Smooth muscle cell of the brain vasculature (primary cell): Measurements from ENCODE around the gene FBXL7.

ENCODE experiments used
- DNase-seq: peaks from one replicate; pipeline ENCODE4 v3.0.0-alpha.2; 2012; ENCODE audit warnings: low read depth, low spot score

FBXL7 gene

GRCh38 chr5:15880201-15880600 is 380.2 kb downstream of the FBXL7 start:
- no peak for DNase-seq

GRCh38 chr5:15885156-15885555 is 385.2 kb downstream of the FBXL7 start:
- DNase-seq, result no peak

- DNase-seq, result no peak
Observed at GRCh38 chr5:15886156-15886555, 386.2 kb downstream of the FBXL7 start.

- no peak for DNase-seq
Observed at GRCh38 chr5:15887093-15887492, 387.1 kb downstream of the FBXL7 start.

- no peak for DNase-seq
Observed at GRCh38 chr5:15889001-15889400, 389.0 kb downstream of the FBXL7 start.

GRCh38 chr5:15893866-15894265 is 393.9 kb downstream of the FBXL7 start:
- DNase-seq, result no peak

GRCh38 chr5:15897656-15898055 is 397.7 kb downstream of the FBXL7 start:
- DNase-seq, result no peak

GRCh38 chr5:15898641-15899040 is 398.7 kb downstream of the FBXL7 start:
- no peak for DNase-seq

- no peak for DNase-seq
Observed at GRCh38 chr5:15899481-15899880, 399.5 kb downstream of the FBXL7 start.

- no peak for DNase-seq
Observed at GRCh38 chr5:15901151-15901550, 401.2 kb downstream of the FBXL7 start.

- DNase-seq, result no peak
Observed at GRCh38 chr5:15902066-15902465, 402.1 kb downstream of the FBXL7 start.

GRCh38 chr5:15904899-15905830 is 405.2 kb downstream of the FBXL7 start:
- DNase-seq, result no peak

- no peak for DNase-seq
Observed at GRCh38 chr5:15914638-15915037, 414.7 kb downstream of the FBXL7 start.

GRCh38 chr5:15926586-15926985 is 426.6 kb downstream of the FBXL7 start:
- no peak for DNase-seq

GRCh38 chr5:15927710-15928380 is 427.9 kb downstream of the FBXL7 start:
- no peak for DNase-seq

- DNase-seq, result no peak
Observed at GRCh38 chr5:15929611-15930263, 429.8 kb downstream of the FBXL7 start.

GRCh38 chr5:15932066-15932465 is 432.1 kb downstream of the FBXL7 start:
- no peak for DNase-seq

GRCh38 chr5:15933259-15934207 is 433.6 kb downstream of the FBXL7 start:
- no peak for DNase-seq

GRCh38 chr5:15936505-15937245 is 436.7 kb downstream of the FBXL7 start:
- DNase-seq, result no peak

- DNase-seq, result no peak
Observed at GRCh38 chr5:15937708-15938107, 437.7 kb downstream of the FBXL7 start.

- DNase-seq, result no peak
Observed at GRCh38 chr5:15938186-15938585, 438.2 kb downstream of the FBXL7 start.
